ENCODE data around the gene PPIC.
A peak's percentile ranks its signal among the peaks of the same experiment; 100 is the strongest.
"Not testable (repeated sequence)": the region's sequence is repeated elsewhere in the genome, so short reads cannot be mapped to it uniquely, and the experiment has no call there.

The PPIC gene

DNA sequence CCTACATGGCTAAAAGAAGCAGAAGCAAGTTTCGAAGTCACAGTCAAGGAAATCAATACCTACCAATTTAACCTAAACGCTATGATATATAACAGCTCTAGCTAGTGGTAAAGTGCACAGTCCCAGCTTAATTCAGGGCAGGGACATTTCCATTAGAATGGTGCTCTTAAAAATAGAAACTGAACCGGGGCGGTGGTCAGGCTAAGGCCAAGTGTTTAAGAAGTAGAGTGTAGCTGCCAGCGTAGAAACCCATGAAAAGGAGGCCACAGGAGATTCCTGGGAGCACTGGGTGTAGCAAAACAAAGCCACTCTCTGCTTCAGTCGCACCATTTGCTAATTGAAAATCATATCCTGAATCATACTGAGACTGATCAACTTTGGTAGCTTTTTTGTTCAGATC lies 28.8 kb downstream of the PPIC start:
- no peak for DNase-seq

DNA sequence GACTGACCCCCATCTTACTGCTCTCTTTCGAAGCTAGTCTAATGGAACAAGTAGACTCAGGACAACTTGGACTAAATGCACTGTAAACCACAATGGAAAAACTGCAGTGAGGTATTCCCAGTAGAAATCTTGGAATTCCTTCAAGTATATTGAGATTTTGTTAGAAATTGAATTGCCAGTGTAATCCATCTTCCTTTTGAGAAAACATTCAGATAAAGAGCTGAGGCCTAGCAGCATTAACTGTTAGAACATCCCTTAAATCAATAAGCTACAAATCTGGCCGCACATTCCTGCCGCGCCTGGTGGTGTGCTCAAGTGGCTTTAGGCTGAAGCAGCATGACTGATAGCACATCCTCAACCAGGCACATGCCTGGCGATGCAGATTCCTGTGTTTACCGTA lies 29.3 kb downstream of the PPIC start:
- DNase-seq = no peak

DNA sequence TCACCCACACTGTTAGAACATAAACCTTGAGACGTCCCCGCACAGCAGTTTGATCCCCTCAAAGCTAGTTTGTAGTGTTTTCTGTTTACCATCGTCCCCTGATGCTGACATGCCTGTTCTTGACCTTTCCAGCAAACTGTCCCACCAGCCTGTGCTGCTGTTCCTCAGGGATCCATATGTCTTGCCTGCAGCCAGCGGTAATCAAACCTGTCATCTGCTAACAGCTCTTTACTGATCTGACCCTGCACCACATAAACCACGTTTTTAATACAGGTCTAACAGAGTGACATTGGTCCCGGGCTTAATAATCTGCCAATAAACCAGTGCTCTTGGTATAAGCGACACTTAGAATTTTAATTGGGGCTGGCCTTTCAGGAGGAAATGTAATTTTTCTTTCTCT lies 34.7 kb downstream of the PPIC start:
- no peak for DNase-seq

DNA sequence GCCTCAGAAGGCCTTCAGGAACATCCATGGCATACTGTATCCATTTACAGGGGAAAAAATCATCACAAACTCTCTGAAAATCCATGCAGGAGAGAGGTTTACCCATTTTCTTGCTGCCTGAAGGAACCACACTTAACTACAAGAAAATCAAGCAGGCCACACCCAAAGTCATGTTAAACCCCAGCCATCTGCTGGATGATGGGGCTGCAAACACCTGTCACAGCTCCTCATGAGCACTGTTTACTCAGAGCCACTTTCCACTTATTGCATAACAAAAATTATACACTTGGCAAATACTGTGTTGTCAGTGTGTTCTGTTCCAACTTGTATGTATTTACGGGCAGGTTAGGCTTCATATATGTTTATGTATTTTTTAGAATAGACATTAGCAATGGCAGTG lies 35.8 kb downstream of the PPIC start:
- DNase-seq = no peak

GRCh38 chr5:122999947-123000563 lies 36.5 kb downstream of the PPIC start:
- peak; percentile 46 to 80 (median 70) for DNase-seq

GRCh38 chr5:122997294-122997693 lies 39.2 kb downstream of the PPIC start:
- no peak for DNase-seq

DNA sequence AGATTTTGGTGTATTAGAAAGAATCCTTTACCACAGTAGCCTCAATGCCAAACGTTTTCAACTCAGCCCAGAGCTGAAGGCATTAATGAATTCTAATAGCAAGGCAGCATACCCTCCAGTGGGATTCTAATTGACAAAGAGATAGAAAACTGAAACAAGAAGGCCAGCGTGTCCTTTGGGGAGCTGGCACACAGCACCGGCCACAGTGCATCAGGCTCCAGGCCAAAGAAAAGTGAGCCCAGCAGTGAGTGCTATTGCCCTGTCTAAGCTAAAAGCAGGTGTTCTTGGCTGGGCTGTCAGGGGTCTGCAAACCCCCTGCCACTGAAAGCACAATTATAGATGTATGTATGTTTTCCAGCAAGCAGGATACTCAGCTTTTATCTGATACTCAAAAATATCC lies 40.4 kb downstream of the PPIC start:
- no peak for DNase-seq

DNA sequence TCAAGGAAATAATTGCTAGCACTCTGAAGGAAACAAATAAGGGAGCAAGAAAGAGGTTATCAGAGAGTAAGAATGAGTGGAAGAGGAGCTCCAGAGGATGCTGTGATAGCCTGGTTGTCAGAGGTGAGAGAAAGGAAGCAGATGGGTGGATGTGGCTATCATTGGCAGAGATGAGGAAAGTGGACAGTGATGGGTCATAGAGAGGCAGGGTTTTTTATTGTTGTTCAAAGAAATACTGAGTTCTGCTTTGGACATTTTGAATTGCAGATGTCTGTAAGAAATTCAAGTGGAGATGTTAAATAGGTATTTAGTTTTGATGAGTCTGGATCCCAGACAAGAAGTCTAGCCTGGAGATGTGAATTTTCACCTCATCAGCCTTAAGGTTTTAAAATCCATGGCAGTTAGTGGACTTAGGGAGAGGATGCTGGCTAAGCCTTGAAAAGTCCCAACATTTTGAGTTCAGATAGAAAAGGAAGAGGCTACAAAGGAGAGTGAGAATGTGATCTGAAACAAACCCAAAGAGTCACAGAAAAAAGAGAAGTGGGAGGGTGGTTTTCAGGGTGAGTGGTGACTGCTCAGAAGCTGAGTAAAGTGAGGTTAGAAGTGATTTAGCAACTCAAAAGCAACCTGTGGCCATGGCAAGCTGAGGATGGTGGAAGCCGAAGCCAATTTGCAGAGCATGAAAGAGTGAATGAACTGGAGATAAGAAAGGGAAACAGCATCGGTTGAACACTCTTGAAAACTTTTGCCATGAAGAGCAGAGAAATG lies 50.4 kb downstream of the PPIC start:
- peak in 2 of 4 experiments; percentile 8 to 12 for DNase-seq

GRCh38 chr5:122985006-122985700 lies 51.4 kb downstream of the PPIC start:
- DNase-seq = no peak

GRCh38 chr5:122984425-122984824 lies 52.1 kb downstream of the PPIC start:
- no peak for DNase-seq

- no peak for DNase-seq
Measured at GRCh38 chr5:122982376-122982775, 54.1 kb downstream of the PPIC start.

DNA sequence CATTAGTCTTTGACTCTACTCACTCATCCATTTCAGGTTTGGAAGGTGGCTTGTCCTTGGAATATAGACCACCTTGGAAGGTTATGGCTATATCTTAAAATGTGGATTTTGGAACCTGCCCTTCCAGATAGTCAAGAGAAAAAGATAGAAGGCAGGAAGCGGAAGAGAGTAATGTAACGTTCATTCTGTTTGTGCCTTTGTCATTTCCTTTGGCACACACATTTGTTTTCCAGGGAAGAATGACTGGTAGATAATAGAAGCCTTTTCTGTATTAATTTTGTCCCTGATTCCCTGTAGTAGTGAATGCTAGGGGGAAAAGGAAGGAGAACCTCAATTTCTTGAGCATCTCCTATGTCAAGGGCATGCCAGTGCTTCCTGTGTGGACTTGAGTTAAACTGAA lies 54.7 kb downstream of the PPIC start:
- DNase-seq = no peak

DNA sequence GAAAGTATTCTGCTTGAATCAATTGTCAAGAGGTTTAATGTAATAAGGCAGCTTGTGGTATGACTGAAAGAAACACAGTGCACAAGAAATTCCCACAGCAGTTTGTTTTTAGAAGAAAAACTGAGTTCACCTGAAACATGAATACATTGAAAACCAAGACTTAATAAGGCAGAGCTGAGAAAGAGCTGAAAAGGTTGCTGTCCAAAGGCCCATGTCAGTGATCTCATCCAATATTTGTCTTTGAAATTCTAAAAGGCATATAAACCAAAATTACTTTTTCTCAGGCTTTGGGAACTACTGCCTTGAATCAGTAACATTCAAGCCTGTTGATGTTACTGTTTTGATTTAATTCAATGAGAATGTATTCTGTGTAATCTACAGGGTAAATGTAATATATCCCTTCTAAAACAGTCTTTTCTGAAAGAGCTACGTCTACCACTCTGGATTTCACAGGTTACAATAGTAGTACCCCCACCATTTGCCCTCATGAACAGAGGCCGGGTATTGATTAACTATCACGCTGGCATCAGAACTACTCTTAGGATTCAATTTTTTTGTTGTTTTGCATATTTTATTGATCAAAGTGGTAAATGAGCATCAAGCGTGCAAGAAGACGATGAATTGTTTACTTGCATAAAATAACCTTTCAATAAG lies 57.8 kb downstream of the PPIC start:
- no peak for DNase-seq

DNA sequence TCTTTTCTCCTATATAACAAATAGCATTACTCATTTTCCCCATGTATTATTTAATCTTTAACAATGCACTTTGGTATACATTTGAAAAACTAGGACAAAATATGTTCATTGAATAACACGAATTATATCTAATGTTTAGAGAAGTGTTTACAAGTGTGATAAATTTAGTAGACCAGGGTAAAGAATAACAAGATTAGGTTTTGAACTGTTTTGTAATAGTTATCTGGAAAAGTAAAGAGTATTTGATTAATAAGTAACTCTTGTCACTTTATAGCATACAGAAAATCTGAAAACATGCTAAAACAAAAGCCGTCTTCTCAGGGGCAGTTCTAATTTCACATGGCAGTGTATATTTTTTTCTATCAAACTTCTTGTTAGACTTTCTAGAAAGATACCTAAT lies 58.5 kb downstream of the PPIC start:
- DNase-seq = no peak

DNA sequence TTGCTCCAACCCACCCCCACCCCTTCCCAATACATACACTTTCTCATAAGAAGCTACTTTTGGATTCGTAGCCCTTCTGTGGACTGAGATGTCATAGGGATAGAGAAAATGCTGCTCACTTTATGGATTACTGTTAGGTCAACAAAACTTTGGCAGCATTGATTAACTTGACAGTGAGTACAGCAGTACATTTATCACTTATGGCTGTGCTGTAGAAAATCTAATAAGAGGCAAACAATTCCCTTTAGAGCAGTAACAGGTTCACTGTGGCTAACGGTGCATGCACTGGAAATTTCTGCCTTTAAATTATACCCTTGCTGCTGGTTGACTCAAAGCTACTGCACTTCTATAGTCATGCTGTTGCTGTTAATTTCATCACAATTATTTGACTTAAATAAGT lies 59.2 kb downstream of the PPIC start:
- DNase-seq = no peak

- DNase-seq = not testable (repeated sequence)
Measured at GRCh38 chr5:122974251-122974650, 62.3 kb downstream of the PPIC start.

DNA sequence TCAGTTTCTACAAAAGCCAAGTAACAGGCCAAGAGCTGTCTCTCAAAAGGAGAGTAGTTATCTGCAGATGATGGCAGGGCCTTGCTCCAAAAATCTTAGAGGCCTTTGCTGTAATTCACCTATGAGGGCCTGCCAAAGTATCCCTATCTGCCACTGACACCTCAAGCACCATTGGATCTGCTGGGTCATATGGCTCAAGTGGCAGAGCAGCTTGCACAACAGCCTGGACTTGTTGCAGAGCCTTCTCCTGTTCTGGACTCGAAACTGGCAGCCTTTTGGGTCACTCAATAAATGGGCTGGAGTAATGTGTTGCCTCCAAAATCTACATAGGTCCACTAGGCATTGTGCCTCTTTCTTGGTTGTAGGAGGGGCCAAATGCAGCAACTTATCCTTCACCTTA lies 62.8 kb downstream of the PPIC start:
- not testable (repeated sequence) for DNase-seq

Measured in suppressor macrophage (primary cell).